Activated CD4-positive, CD25-positive, alpha-beta regulatory T cell (primary cell): ENCODE results near the gene ONECUT3.
"Not testable (repeated sequence)": the region's sequence is repeated elsewhere in the genome, so short reads cannot be mapped to it uniquely, and the experiment has no call there.

ENCODE experiments used
- DNase-seq, 4 experiments: peaks; one replicate each; lab custom pipeline; 2025; lab: John Stamatoyannopoulos, UW

The ONECUT3 gene

GRCh38 chr19:1752757-1753728, at the start of gene ONECUT3:
Gene ONECUT3 (plus strand): TSS chr19:1753506. CDS start chr19:1753663, 157 bp downstream.
- DNase-seq = no peak

- no peak for DNase-seq
Observed at GRCh38 chr19:1704339-1704738, 49.0 kb upstream of the ONECUT3 start.

- DNase-seq = no peak
Observed at GRCh38 chr19:1705367-1705766, 47.9 kb upstream of the ONECUT3 start.

- not testable (repeated sequence) for DNase-seq
Observed at GRCh38 chr19:1706646-1707045, 46.7 kb upstream of the ONECUT3 start.

- DNase-seq = no peak
Observed at GRCh38 chr19:1707240-1707639, 46.1 kb upstream of the ONECUT3 start.

GRCh38 chr19:1713170-1713569, 40.1 kb upstream of the ONECUT3 start:
- no peak for DNase-seq

GRCh38 chr19:1715540-1715939, 37.8 kb upstream of the ONECUT3 start:
- no peak for DNase-seq

GRCh38 chr19:1717200-1717969, 35.9 kb upstream of the ONECUT3 start:
- no peak for DNase-seq

GRCh38 chr19:1717970-1718264, 35.4 kb upstream of the ONECUT3 start:
- DNase-seq = no peak

GRCh38 chr19:1718420-1719291, 34.6 kb upstream of the ONECUT3 start:
- DNase-seq = no peak

- DNase-seq = no peak
Observed at GRCh38 chr19:1719519-1719918, 33.8 kb upstream of the ONECUT3 start.

- DNase-seq = no peak
Observed at GRCh38 chr19:1720237-1720636, 33.1 kb upstream of the ONECUT3 start.

GRCh38 chr19:1725100-1726064, 27.9 kb upstream of the ONECUT3 start:
- DNase-seq = peak in 1 of 4 experiments; percentile 27

GRCh38 chr19:1728816-1729567, 24.3 kb upstream of the ONECUT3 start:
- DNase-seq = no peak

GRCh38 chr19:1729568-1729925, 23.8 kb upstream of the ONECUT3 start:
- DNase-seq = no peak

- DNase-seq = no peak
Observed at GRCh38 chr19:1730157-1730556, 23.1 kb upstream of the ONECUT3 start.

GRCh38 chr19:1734321-1734966, 18.9 kb upstream of the ONECUT3 start:
- no peak for DNase-seq

- no peak for DNase-seq
Observed at GRCh38 chr19:1736280-1736679, 17.0 kb upstream of the ONECUT3 start.

- no peak for DNase-seq
Observed at GRCh38 chr19:1736927-1737326, 16.4 kb upstream of the ONECUT3 start.
